T47D (cell line): ENCODE measurements around the gene L1TD1.
"Not testable (repeated sequence)": the region's sequence is repeated elsewhere in the genome, so short reads cannot be mapped to it uniquely, and the experiment has no call there.

Experiments used
- DNase-seq, 2 experiments: peaks; one replicate each; pipeline versions ENCODE4 v3.0.0 to v3.0.0-alpha.2; 2011 to 2012; ENCODE audit warnings: low read depth in 1 of 2, low spot score in 1 of 2
- JUND ChIP-seq: IDR thresholded peaks from 2 replicates; pipeline ENCODE4 v1.6.1; 2012; ENCODE audit warnings: low read depth
- in situ Hi-C: cut with HindIII; loops from 2 replicates; pipeline ENCODE4 v1.10.0; 2016; ENCODE audit warnings: low sequenced_read_pairs, low pct_unique_long_range_greater_than_20kb

The L1TD1 gene

GRCh38 chr1:62213075-62213914 lies 18.6 kb downstream of the L1TD1 start:
- in situ Hi-C loops, result no loop called here
- DNase-seq, result no peak
- TF ChIP-seq JUND, result no peak

GRCh38 chr1:62218604-62219003 lies 24.0 kb downstream of the L1TD1 start:
- in situ Hi-C loops, result no loop called here
- DNase-seq, result no peak
- no peak for TF ChIP-seq JUND

GRCh38 chr1:62220456-62220855 lies 25.8 kb downstream of the L1TD1 start:
- DNase-seq, in situ Hi-C loops: not testable (repeated sequence)

- in situ Hi-C loops, result no loop called here
- TF ChIP-seq JUND, result no peak
- DNase-seq, result no peak
Observed at GRCh38 chr1:62221171-62221570, 26.5 kb downstream of the L1TD1 start.

- TF ChIP-seq JUND, result no peak
- in situ Hi-C loops, result no loop called here
- DNase-seq, result no peak
Observed at GRCh38 chr1:62222321-62222720, 27.7 kb downstream of the L1TD1 start.

- DNase-seq, result no peak
- in situ Hi-C loops, result no loop called here
- no peak for TF ChIP-seq JUND
Observed at GRCh38 chr1:62224182-62224581, 29.5 kb downstream of the L1TD1 start.

GRCh38 chr1:62227496-62227895 lies 32.8 kb downstream of the L1TD1 start:
- no peak for TF ChIP-seq JUND
- no peak for DNase-seq
- in situ Hi-C loops, result no loop called here

- no peak for TF ChIP-seq JUND
- in situ Hi-C loops, result no loop called here
- DNase-seq, result no peak
Observed at GRCh38 chr1:62228136-62228882, 33.7 kb downstream of the L1TD1 start.

- in situ Hi-C loops, result no loop called here
- no peak for DNase-seq
- no peak for TF ChIP-seq JUND
Observed at GRCh38 chr1:62228883-62229187, 34.2 kb downstream of the L1TD1 start.

GRCh38 chr1:62229468-62229867 lies 34.8 kb downstream of the L1TD1 start:
- no peak for TF ChIP-seq JUND
- no peak for DNase-seq
- in situ Hi-C loops, result no loop called here

GRCh38 chr1:62229932-62230331 lies 35.3 kb downstream of the L1TD1 start:
- TF ChIP-seq JUND, result no peak
- in situ Hi-C loops, result no loop called here
- no peak for DNase-seq

- peak in 1 of 2 experiments; percentile 35 for DNase-seq
- TF ChIP-seq JUND, result no peak
- in situ Hi-C loops, result no loop called here
Observed at GRCh38 chr1:62230718-62231117, 36.1 kb downstream of the L1TD1 start.

- no peak for TF ChIP-seq JUND
- no peak for DNase-seq
- in situ Hi-C loops, result no loop called here
Observed at GRCh38 chr1:62232871-62233278, 38.2 kb downstream of the L1TD1 start.
